ENCODE data around the gene FECH. TPM values are rescaled to one million over a fixed set of nuclear protein-coding genes. Genes with fewer than 3 reads are reported as not detected.

FECH gene
- total and polyA plus RNA-seq, 2 of the 4 experiments (the other 2 are of a cell fraction) = 32.3 to 52.2 TPM

GRCh38 chr18:57629422-57629821 lies 42.9 kb upstream of the FECH start (continued):
- TF ChIP-seq ELK1 (IDR thresholded peaks at IDR 0.05; ENCODE audit: borderline replicate concordance, low read depth, low read length) (no peak), BHLHE40 (IDR thresholded peaks at IDR 0.05; ENCODE audit: low read depth, low read length) (no peak), MXI1 (IDR thresholded peaks at IDR 0.05; ENCODE audit: borderline replicate concordance, low read depth, low read length) (no peak), CHD1 (IDR thresholded peaks at IDR 0.05; ENCODE audit: low read depth, low read length) (no peak)

- intact Hi-C loops (cut with micrococcal nuclease) = no loop called here
- no TSS peak for BruUV-seq (replicated peaks)
- Histone ChIP-seq H2BK120ac (ENCODE audit: low read depth, low read length) (peak overlapping the region; percentile 58; the same call in 1 of the 2 replicates), H3K18ac (ENCODE audit: low read depth, low read length) (peak overlapping the region; percentile 31; the same call in 1 of the 2 replicates), H3K23ac (ENCODE audit: low read depth, low read length) (no peak overlapping the region; the same call in 1 of the 2 replicates), H2BK20ac (ENCODE audit: low read depth, low read length) (peak overlapping the region; percentile 45; the same call in 1 of the 2 replicates), H2AFZ (replicated peaks; ENCODE audit: low read length, poor library complexity) (peak overlapping the region; percentile 65), H3K36me3 (ENCODE audit: control insufficient read depth, insufficient read depth, low read length) (no peaks in the 10 kb centered on the region), H3K79me1 (ENCODE audit: low read depth in 1 of 2, low read length in 2 of 2) (peaks cover 8 to 25% of the 10 kb centered on the region in 2 experiments; a peak in 3 of 4 replicates), H2AK9ac (replicated peaks; ENCODE audit: low read depth, low read length, poor library complexity) (no peak overlapping the region), H3K4me3 (ENCODE audit: insufficient read depth, low read depth, low read length) (no peak overlapping the region), H2BK15ac (ENCODE audit: low read depth, low read length) (peak overlapping the region; percentile 52; the same call in 2 of the 3 replicates), H3K9me3 (ENCODE audit: control insufficient read depth, insufficient read depth, low read length) (no peaks in the 10 kb centered on the region), H4K8ac (ENCODE audit: low read depth in 2 of 2, low read length in 2 of 2) (peak overlapping the region in 1 of 2 experiments; percentile 55; a peak in 2 of 4 replicates), H3K4me2 (ENCODE audit: low read depth, low read length) (peak overlapping the region; percentile 48), H2BK5ac (ENCODE audit: low read depth, low read length, poor library complexity, severe bottlenecking) (peak overlapping the region; percentile 43), H3K27ac (ENCODE audit: insufficient read depth, low read length) (no peak overlapping the region), H3K9me1 (ENCODE audit: insufficient read depth, low read length) (peaks cover 10% of the 10 kb centered on the region; the same call in 1 of the 2 replicates), H4K20me1 (ENCODE audit: insufficient read depth, low read length) (no peaks in the 10 kb centered on the region), H2AK5ac (ENCODE audit: low read depth, low read length) (peak overlapping the region; percentile 66; the same call in 1 of the 2 replicates), H4K5ac (ENCODE audit: low read depth, low read length) (peak overlapping the region; percentile 52; the same call in 1 of the 2 replicates), H3K56ac (ENCODE audit: extremely low read depth, insufficient read depth, low read length) (no peak overlapping the region), H3K4ac (ENCODE audit: low read depth, low read length) (peak overlapping the region; percentile 47; the same call in 1 of the 2 replicates), H3K9ac (ENCODE audit: low read depth, low read length) (0 out of 2 replicates have a peak overlapping the region, but pooled peaks have one; percentile 22), H3K27me3 (ENCODE audit: control insufficient read depth, insufficient read depth, low read length) (no peaks in the 10 kb centered on the region), H3K14ac (replicated peaks; ENCODE audit: low read depth, low read length) (peak overlapping the region; percentile 43), H4K91ac (ENCODE audit: insufficient read depth, low read depth, low read length) (peak overlapping the region; percentile 48), H3K4me1 (ENCODE audit: control insufficient read depth, insufficient read depth, low read length) (peaks cover 3% of the 10 kb centered on the region)
- in situ Hi-C loops (cut with MboI; ENCODE audit: low sequenced_read_pairs) = loop anchor here (25.0 kb wide), 2 partner anchors 485 to 860 kb away; no protein-coding TSS in a partner anchor
- ChIA-PET POLR2A (ENCODE audit: unreplicated experiment) (no interaction called here), CTCF (no interaction called here)
- WGBS, 2 experiments (ENCODE audit: extremely low coverage in 2 of 2, insufficient read length in 1 of 2) = no CpG with 5 or more reads among the region's 5 CpGs
- DNase-seq (peak; percentile 47), ATAC-seq (ENCODE audit: low read depth) (peak; percentile 18; the same call in 1 of the 2 replicates)
- dilution Hi-C loops (cut with HindIII; ENCODE audit: low sequenced_read_pairs, unreplicated experiment) = no loop called here
- TF ChIP-seq NFE2L2 (IDR thresholded peaks at IDR 0.05; ENCODE audit: low read depth, low read length) (no peak), MAZ (IDR thresholded peaks at IDR 0.05; ENCODE audit: borderline replicate concordance, low read depth, low read length) (no peak), USF2 (IDR thresholded peaks at IDR 0.05; ENCODE audit: low read depth, low read length) (no peak), FOS (IDR thresholded peaks at IDR 0.05; ENCODE audit: low read depth, low read length) (no peak), RAD21 (IDR thresholded peaks at IDR 0.05; ENCODE audit: low read length) (no peak), ELK1 (IDR thresholded peaks at IDR 0.05; ENCODE audit: borderline replicate concordance, low read depth, low read length) (no peak), BHLHE40 (IDR thresholded peaks at IDR 0.05; ENCODE audit: low read depth, low read length) (no peak), POLR2A (IDR thresholded peaks at IDR 0.05; ENCODE audit: low read depth, low read length) (no peak), MAFK (IDR thresholded peaks at IDR 0.05; ENCODE audit: low read depth, low read length) (no peak), RCOR1 (IDR thresholded peaks at IDR 0.05; ENCODE audit: insufficient replicate concordance, low read length) (no peak)
Measured at GRCh38 chr18:57627488-57627887, 41.0 kb upstream of the FECH start.
